Stimulated activated CD8-positive, alpha-beta memory T cell treated with anti-CD3 and anti-CD28 coated beads, Interleukin-2, amount 100 ng/mL, for 1 hour (primary cell): ENCODE data around the gene MAP3K12.
"Not testable (repeated sequence)": the region's sequence is repeated elsewhere in the genome, so short reads cannot be mapped to it uniquely, and the experiment has no call there.

Experiments
- DNase-seq, 2 donors: peaks; one replicate each; pipeline ENCODE4 v3.0.0-alpha.2; 2020; ENCODE audit warnings: low read depth in 2 of 2

MAP3K12 gene

DNA sequence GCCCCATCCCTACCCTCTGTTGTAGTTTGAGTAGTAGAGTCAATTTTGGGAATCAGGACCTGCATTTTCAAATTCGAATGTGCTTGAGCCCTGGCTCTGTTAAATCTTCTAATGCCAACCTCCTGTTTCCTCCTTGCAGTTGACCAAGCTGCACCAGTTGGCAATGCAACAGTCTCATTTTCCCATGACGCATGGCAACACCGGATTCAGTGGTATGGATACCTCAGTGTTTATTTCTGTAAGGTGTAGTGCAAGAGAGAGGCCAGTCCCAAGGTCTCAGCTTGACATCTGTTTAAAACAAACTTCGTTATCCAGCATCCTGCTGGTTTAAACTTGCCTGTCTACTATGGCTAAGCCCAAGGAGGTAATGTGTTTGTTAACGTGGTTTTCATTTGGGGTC is 32.2 kb downstream of the MAP3K12 start:
- DNase-seq: no peak

DNA sequence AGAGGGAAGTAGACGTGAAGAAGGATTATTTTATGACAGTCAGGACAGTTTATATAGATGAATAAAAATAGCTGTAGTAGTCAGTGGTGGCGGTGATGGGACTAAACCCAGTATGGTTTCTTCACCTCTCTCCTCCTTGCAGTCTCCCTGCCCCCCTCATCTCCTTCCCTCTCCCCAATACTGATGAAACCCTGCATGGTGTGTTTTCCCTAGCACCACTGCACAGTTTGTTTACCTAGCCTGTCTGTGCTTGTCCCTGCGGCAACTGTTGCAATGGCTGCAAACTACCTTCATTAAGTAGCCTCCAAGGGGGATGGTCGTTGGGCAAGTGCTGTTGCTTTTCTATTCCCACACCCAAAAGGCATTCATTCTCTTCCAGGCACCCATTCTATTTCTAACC is 32.6 kb downstream of the MAP3K12 start:
- DNase-seq: no peak

DNA sequence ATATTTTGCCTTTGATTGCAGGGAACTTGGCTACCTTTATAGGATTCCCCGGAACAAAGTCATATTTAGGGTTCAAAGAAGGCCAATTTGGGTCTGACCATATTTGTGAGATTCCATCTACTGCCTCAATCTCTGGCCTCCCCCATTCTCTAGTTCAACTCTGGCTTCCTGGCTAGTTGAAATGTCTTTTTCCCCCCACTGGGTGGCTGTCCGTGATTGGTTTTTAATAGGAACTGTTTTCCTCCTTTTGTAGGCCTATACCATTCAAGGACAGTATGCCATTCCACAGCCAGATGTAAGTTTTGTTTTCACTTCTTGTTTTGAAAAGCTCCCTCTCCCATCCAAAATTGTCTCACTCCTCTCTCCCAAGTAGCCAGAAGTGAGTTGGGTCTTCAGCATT is 33.6 kb downstream of the MAP3K12 start:
- DNase-seq: no peak

DNA sequence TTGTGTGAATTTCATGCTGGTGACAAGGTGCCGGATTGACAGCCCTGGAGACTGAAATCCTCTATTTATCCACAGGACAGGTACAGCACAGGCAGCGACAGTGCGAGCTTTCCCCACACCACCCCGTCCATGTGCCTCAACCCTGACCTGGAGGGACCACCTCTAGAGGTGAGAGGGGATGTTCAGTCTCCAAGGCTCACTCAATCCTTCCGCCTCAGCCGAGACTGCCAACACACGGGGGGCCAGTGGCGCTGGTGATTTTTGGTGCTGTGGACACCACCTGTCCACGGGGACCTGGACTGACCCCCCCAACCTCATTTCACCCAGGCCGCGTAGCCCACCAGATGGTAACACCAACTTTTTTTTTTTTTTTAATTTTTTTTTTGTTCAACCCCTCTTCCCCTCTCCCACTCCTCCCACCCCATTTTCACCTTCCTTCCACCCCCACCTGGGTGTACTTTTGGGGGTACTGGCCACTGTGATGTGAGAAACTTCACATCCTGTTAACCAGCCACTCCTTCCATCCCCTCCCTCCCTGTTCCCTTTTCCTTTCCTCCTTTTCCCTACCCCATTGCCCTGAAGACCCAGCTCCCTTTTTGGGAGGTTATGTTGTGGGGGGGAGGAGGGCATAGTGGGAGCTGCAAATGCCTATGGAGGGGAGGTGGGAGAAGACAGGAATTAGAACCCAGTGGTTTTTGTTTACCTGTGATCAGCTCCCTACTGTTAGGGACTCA is 34.4 kb downstream of the MAP3K12 start:
- DNase-seq: no peak

DNA sequence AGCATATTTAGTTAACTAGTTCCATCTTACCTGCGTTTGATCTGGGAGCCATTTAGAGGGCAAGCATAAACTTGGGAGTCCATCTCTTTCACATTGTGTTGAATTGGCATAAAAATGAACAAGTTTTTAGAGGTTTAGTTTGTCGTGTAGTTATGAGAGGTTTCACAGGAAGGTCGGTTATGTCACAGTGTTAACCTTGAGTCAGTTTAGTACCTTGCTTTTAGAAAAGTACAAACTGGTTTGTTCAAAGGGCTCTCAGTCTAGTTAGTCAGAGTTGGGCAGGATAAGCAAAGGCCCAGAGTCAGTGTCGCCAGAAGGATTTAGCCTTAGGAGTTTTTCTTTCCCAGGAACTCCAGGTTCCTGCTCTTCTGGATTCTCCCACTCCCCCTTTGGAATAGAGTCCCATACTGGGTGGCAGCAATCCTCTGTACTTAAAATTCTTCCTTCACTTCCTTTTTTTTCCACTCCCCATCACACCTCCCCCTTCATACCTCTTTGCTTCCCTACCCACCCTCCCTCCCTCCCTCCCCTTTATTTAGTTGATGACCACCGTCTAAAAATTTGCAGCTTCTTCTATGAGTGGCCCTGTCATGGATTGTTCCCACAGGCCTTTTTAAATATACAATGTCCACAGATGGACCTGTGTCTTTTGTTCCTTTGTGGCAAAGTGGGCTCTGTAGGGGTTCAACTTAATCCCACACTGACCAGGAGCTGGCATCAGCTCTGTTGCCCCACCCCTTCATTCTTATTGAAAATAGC is 35.3 kb downstream of the MAP3K12 start:
- no peak for DNase-seq

DNA sequence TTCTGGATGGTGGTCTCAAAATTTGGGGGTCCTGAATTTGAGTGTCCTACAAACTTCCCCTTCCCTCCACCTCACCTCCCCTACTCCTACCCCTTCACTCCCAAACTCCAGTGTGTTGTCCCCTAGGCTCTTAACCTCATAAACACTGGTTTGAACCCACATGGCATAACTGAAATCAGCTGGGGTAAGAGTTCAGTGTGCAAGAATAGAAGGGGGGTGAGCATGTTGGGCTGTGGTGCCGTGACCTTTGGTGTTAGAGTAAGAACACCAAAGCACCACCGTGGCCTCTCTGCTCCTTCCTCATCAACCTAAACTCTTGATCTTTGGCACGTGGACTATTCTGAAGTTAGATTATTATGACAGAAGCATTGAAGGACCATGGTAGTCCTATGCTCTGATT is 36.3 kb downstream of the MAP3K12 start:
- DNase-seq: no peak

DNA sequence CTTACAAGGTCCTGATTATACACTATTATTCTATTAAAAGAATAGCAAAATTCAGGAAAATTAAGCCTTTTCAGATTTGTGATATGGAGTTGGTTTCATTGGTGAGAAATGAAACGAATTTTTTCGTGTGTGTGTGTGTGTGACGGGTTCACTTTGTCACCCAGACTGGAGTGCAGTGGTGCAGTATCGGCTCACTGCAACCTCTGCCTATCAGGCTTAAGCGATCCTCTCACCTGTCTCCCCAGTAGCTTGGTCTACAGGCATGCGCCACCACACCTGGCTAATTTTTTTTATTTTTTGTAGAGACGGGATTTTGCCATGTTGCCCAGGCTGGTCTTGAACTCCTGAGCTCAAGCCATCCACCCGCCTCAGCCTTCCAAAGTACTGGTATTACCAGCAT is 37.7 kb downstream of the MAP3K12 start:
- no peak for DNase-seq

DNA sequence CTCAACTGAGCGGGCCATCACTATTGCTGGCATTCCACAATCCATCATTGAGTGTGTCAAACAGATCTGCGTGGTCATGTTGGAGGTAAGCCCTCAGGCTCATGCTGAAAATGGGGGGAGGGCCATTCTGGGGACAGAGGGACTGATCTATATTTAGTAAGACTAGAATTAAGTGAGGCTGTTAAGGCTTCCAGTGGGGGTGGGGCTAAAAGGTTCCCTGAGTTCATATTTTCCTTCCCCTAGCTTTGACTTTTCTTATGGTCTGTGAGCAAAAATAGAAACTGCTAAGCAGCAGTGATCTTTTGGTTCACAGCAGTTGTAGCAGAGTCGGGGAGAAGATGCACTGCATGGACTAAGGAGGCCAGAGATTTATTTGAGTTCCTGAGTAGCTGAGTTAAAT is 38.2 kb downstream of the MAP3K12 start:
- no peak for DNase-seq

DNA sequence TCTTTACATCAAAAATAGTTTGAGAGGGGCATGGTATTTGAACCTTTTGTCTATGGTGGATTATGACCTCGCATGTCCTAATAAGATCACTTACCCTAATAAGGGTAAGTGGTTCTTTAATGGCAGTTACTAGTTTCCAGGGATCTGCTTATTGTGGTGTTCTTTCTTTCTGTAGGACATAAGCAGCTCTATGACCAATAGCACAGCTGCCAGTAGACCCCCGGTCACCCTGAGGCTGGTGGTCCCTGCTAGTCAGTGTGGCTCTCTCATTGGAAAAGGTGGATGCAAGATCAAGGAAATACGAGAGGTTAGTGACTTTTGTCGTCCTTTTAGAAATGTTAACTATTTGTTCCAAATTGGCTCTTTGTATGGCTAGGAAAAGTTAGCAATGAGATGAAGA is 40.2 kb downstream of the MAP3K12 start:
- no peak for DNase-seq

DNA sequence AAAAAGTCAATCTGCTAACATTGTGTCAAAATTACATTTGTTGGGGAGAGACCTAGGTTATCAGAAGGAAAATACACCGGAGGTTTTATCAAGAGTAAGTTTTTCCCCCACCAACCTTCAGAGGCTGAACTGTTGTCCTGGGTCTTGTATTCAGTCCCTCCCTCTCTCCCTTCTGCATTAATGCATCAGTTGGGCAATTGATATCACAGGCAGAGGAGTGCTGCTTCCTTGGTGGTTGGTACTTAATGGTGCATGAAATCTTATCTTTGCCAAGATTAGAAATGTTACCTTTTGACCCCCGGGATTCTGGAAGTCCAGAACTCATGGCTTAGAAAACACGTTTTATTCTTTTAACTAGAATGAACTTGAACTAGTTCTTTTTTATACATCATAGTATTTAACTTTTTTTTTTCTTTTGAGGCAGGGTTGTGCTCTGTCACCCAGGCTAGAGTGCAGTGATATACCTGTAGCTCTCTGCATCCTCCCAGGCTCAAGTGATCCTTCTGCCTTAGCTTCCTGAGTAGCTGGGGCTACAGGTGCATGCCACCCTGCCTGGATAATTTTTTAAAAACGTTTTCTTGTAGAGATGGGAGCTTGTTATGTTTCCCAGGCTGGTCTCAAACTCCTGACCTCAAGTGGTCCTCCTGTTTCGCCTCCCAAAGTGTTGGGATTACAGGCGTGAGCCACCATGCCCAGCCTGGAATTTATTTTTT is 42.4 kb downstream of the MAP3K12 start:
- no peak for DNase-seq

DNA sequence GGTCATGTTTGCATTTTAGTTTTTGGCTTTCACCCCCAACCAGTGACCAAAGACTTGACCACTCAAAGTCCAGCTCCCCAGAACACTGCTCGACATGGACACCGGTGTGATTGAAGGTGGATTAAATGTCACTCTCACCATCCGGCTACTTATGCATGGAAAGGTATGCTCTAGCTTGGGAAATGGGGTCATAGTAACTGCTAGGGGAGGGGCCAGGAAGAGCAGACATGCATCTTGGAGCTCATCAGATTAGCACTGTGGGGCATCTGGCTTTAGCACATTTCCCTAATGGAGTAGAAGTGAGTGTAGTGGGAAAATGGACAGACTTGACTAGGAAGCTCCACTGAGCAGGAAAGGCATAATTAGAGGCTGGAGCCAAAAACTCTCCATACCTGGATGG is 44.6 kb downstream of the MAP3K12 start:
- DNase-seq: no peak

DNA sequence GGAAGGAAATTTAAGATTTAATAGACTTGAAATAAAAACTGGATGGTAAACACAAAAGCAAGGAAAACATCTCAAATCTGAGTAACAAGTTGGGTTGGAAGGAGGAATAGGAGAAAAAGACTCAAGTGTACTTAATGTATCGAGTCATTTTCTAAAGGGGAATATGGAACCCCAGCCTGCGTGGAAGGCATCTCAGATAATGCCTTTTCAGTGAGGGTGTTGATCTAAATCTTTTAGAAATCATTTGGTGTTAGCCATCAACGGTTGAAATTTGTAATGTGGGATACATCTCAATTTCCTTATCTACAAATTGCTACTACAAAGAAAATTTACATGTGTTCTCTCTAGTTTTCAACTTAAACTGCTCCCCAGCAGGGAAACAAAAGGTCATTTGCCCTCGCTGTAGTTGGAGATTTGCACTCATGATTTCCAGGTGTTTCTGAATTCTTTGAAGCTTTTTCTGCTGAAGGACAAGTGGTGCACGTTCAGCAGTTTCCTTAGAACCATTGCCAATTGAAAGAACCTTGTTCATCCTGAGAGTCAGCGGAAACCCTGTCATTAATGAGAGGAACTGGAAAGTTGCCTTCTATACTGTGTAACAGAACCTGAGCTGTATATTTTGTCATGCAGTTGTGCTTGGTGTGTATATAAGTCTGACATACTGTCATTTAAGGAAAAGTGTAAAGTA is 45.2 kb downstream of the MAP3K12 start:
- no peak for DNase-seq

DNA sequence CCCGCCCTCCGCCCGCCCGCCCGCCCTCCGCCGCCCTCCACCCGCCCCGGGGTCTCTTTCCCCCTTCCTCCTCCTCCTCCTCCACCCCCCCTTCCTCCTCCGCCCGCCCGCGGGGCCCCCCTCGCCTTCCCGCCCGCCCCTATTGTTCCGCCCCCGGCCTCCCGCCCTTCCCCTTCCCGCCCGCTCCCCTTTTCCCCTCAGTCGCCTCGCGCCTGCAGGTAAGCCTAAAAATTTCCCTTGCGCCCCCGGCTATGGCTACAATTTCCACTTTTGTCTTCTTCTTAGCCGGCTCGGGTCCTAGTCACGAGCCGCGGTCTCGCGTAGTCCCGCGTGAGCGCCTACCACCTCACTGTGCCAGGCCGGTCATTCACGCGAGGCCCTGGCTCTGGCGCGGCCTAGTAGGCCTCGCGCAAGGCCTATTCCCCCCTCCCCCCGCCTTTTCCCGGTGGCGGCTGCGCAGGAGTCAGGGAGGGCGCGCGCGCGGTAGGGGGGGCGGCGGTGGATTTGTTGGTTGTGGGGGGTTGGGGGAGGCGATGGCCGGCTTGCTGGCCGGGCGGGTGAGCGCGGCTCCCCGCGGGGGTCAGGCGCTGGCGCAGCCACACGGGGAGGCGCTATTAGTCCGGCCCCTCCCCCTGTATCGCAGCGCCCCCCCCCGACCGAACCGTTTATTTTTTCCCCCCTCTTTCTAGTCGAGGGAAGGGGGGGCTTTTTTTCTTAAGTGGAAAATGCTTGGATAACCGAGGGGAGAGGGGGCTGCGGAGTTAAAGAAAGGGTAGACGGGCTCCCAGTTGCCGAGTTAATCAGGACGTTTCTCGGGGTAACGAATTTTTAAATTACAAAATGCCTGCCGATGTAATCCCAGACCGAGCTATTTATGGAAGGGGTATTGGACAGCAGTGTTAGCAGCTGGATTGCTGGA is 46.8 kb downstream of the MAP3K12 start:
- DNase-seq: peak; percentile 57 to 69

DNA sequence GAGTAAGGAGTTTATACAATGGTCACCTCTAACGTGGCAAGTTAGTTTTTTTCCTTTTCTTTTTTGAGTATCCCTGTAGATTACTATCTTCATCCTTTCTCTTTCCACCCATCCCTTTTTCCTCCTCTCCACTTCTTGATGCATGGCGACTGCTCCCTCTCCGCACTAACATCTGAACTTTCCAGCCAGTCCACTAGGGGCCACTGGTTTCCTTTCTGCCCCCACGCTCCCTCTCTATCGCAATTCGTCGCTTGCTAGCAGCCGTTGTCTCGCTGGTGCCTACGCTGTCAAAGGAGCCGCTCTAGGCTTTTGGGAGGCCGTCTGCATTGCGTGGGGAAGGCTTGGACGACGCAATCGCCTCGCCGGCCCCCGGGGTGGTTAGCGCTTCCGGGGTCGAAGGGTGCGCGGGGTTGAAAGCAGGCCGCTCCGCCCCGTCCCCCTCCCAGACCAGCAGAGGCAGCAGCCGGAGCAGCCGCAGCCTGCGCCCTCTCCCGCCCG is 47.5 kb downstream of the MAP3K12 start, which contains the start of gene PCBP2:
TSS of gene PCBP2 (plus strand) at position 442 of the 498 bp plus-strand sequence. CDS start 2,699 bp downstream, outside the sequence.
- DNase-seq: peak; percentile 87 to 95

DNA sequence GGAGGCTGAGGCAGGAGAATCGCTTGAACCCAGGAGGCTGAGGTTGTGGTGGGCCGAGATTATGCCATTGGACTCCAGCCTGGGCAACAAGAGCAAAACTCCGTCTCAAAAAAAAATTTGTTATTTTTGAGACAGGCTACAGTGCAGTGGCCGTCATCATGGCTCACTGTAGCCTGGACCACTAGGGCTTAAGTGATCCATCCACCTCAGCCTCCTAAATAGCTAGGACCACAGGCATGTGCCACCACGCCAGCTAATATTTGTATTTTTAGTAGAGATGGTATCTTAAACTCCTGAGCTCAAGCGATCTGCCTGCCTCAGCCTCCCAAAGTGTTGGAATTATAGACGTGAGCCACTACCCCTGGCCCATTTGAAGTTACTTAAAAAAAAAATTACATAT is 48.3 kb downstream of the MAP3K12 start:
- DNase-seq: no peak

DNA sequence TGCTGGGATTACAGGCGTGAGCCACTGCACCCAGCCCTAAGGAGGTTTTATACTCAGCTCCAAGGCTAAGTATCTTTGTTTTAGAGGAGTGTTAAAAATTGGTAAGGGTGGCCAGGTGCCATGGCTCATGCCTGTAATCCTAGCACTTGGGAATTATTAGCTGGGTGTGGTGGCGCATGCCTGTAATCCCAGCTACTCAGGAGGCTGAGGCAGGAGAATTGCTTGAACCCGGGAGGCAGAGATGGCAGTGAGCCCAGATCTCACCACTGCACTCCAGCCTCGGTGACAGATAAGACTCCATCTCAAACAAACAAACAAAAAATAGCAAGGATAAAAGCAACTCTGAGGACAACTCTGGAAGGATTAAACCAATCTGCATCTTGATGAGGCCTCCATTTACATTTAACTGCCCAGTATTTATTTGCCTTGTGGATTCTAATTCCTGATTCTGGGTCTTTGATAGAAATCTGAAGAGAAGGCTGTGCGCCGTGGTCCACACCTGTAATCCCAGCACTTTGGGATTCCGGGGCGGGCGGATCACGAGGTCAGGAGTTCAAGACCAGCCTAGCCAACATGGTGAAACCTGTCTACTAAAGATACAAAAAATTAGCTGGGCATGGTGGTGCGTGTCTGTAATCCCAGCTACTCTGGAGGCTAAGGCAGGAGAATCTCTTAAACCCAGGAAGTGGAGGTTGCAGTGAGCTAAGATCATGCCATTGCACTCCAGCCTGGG is 54.5 kb downstream of the MAP3K12 start:
- not testable (repeated sequence) for DNase-seq

DNA sequence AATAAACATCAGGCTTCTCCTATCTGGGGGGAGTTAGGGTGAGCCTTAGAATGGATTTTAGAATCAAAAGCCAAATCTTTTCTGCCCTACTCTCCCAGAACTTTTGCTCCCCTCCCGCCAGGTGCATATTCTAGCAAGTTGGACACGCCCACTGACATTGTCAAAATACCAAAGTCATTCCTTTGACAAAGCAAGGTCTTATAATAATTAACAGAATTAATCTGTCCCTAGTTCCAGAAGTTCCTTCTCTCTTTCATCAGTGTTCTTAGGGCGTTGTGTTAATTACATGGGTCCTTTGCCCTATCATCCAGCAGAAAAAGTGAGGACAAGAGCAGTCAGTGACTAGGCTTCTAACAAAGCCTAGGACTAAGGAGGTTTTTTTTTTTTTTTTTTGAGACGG is 55.3 kb downstream of the MAP3K12 start:
- no peak for DNase-seq

DNA sequence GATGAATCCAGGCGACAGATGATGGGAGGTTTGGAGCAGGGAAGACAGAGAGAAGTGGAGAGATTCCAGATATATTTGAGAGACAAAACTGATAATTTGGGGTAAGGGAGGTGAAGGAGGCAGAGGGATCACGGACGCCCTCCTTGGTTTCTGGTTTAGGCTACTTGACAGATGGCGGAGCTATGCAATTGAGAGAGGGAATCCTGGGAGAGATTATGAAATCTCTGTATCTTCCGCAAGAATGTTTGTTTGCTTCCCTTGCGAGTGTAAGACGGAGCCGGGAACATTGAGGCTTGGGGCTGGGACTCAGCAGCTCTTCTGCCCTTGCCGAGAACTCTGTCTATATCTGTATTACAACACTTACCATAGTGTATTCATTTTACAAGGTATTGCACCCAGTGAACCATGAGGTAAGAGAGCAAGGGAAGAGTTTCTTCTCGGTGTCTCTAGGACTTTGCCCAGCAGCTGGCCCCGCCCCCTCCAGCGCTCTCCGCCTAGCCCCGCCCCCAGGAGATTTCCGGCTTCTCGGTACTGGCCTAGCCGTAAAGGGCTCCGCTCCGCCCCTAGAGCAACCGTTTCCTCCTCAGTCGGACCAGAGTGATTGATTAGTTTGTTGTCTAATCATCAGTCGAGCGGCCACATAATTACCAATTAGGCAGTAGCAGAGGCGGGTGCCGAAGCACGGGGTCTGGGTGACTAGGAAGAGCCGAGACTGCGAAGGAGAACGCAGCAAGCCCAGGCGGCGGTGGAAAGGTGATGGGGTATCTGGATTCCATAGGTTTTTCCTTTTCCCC is 58.0 kb downstream of the MAP3K12 start, which contains the start of gene PRR13:
TSS of gene PRR13 (plus strand) at position 695 of the 794 bp plus-strand sequence. CDS start 981 bp downstream, outside the sequence.
- peak; percentile 96 to 98 for DNase-seq

DNA sequence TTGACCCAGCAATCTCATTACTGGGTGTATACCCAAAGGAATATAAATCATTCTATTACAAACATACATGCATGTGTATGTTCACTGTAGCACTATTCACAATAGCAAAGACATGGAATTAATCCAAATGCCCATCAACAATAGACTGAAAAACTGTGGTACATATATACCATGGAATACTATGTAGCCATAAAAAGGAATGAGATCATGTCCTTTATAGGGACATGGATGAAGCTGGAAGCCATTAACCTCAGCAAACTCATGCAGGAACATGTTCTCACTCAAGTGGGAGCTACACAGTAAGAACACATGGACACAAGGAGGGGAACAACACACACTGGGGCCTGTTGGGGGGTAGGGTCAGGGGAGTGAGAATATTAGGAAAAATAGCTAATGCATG is 59.7 kb downstream of the MAP3K12 start:
- not testable (repeated sequence) for DNase-seq
